HG03196 (cell line): ENCODE results near the gene DUSP22.
"Not testable (repeated sequence)": the region's sequence is repeated elsewhere in the genome, so short reads cannot be mapped to it uniquely, and the experiment has no call there.

Source experiments
- ATAC-seq: cut with Tn5 transposase; IDR thresholded peaks from one replicate; pipeline ENCODE4 v1.9.1; 2021; ENCODE audit not compliant: unreplicated experiment

DUSP22 gene

GRCh38 chr6:279341-280029 lies 12.8 kb upstream of the DUSP22 start:
- no peak for ATAC-seq

- ATAC-seq: no peak
Observed at GRCh38 chr6:280775-281468, 11.4 kb upstream of the DUSP22 start.

GRCh38 chr6:281469-282103 lies 10.7 kb upstream of the DUSP22 start:
- ATAC-seq: no peak

GRCh38 chr6:282177-282866 lies 10.0 kb upstream of the DUSP22 start:
- ATAC-seq: no peak

- ATAC-seq: no peak
Observed at GRCh38 chr6:282867-283416, 9.3 kb upstream of the DUSP22 start.

- no peak for ATAC-seq
Observed at GRCh38 chr6:284486-284885, 7.8 kb upstream of the DUSP22 start.

GRCh38 chr6:285030-285771 lies 7.1 kb upstream of the DUSP22 start:
- ATAC-seq: no peak

- not testable (repeated sequence) for ATAC-seq
Observed at GRCh38 chr6:285902-286301, 6.4 kb upstream of the DUSP22 start.

- no peak for ATAC-seq
Observed at GRCh38 chr6:286681-287488, 5.4 kb upstream of the DUSP22 start.

GRCh38 chr6:287489-287860 lies 4.8 kb upstream of the DUSP22 start:
- ATAC-seq: no peak

- no peak for ATAC-seq
Observed at GRCh38 chr6:288866-289265, 3.4 kb upstream of the DUSP22 start.

GRCh38 chr6:290111-290922 lies 2.0 kb upstream of the DUSP22 start:
- no peak for ATAC-seq

- no peak for ATAC-seq
Observed at GRCh38 chr6:291204-291696, 1.0 kb upstream of the DUSP22 start.

GRCh38 chr6:292506-293192 lies 362 bp downstream of the DUSP22 start:
- ATAC-seq: peak; percentile 19

- no peak for ATAC-seq
Observed at GRCh38 chr6:293193-294174, 1.2 kb downstream of the DUSP22 start.

GRCh38 chr6:294656-295565 lies 2.6 kb downstream of the DUSP22 start:
- no peak for ATAC-seq
